Subcutaneous adipose tissue (tissue), 4 donors: Measurements from ENCODE around the gene CDK5RAP2. TPM values are rescaled to one million over a fixed set of nuclear protein-coding genes. Genes with fewer than 3 reads are reported as not detected.

Experiments used
- CTCF ChIP-seq: fragments of 450-650 bp; IDR thresholded peaks from one replicate; pipeline ENCODE4 v1.5.1; 2016; ENCODE audit warnings: low read depth, mild to moderate bottlenecking, control low read depth, antibody characterized with exemption, moderate library complexity
- total RNA-seq, 4 donors: library from RNA; depleted of rRNA; stranded (reverse); fragments of >200 nt; gene quantifications; one replicate each; pipeline ENCODE4 v1.1.0, GENCODE V29; 2016

Gene CDK5RAP2
- total RNA-seq, 4 donors from 2014 or later = 27.9 to 52.2 (median 38.2) TPM

GRCh38 chr9:120522558-120522957 is 57.4 kb downstream of the CDK5RAP2 start:
- TF ChIP-seq CTCF = no peak

GRCh38 chr9:120522032-120522431 is 57.9 kb downstream of the CDK5RAP2 start:
- TF ChIP-seq CTCF = no peak

GRCh38 chr9:120521101-120521500 is 58.9 kb downstream of the CDK5RAP2 start:
- no peak for TF ChIP-seq CTCF

GRCh38 chr9:120514405-120514804 is 65.6 kb downstream of the CDK5RAP2 start:
- TF ChIP-seq CTCF = no peak

- no peak for TF ChIP-seq CTCF
Measured at GRCh38 chr9:120513825-120514396, 66.1 kb downstream of the CDK5RAP2 start.

GRCh38 chr9:120510816-120511215 is 69.2 kb downstream of the CDK5RAP2 start:
- no peak for TF ChIP-seq CTCF

- no peak for TF ChIP-seq CTCF
Measured at GRCh38 chr9:120507936-120508510, 71.9 kb downstream of the CDK5RAP2 start.
